ENCODE results near the gene CDH13.

Gene CDH13

GRCh38 chr16:82892324-82892723, 265.6 kb downstream of the CDH13 start:
- TF ChIP-seq FOXP2 (optimal IDR thresholded peaks at IDR 0.05; ENCODE audit: borderline replicate concordance, extremely low read depth, extremely low read length, insufficient read depth): no peak
- TF ChIP-seq SIN3A (IDR thresholded peaks at IDR 0.05; ENCODE audit: borderline replicate concordance, insufficient read depth, low read length): no peak
- TF ChIP-seq TAF1 (IDR thresholded peaks at IDR 0.05; ENCODE audit: borderline replicate concordance, insufficient read depth, low read length): no peak

DNA sequence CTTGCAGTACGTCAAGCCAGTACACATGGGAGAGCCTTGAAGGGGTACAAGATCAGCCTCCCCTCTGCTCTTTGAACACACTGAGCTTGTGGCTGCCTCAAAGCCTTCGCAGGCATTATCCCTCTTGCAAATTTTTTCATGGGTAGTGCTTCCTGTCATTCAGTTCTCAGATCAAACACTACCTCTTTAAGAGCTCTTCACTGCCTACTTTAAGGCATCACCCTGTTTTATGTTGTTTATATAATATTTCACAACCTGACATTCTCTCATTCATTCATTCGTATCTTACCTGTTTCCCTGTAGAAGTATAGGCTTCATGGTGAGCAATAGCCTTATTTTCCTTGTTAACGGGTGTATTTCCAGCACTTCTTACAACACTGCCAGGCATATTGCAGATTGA, 269.1 kb downstream of the CDH13 start:
- TF ChIP-seq FOXP2 (optimal IDR thresholded peaks at IDR 0.05; ENCODE audit: borderline replicate concordance, extremely low read depth, extremely low read length, insufficient read depth) (no peak), TAF1 (IDR thresholded peaks at IDR 0.05; ENCODE audit: borderline replicate concordance, insufficient read depth, low read length) (no peak), REST (IDR thresholded peaks at IDR 0.05; ENCODE audit: insufficient read depth in 1 of 2, low read depth in 2 of 2, low read length in 2 of 2) (no peak), POLR2AphosphoS5 (IDR thresholded peaks at IDR 0.05; ENCODE audit: low read depth, low read length) (no peak), SIN3A (IDR thresholded peaks at IDR 0.05; ENCODE audit: borderline replicate concordance, insufficient read depth, low read length) (no peak)

GRCh38 chr16:82899006-82899405, 272.2 kb downstream of the CDH13 start:
- TF ChIP-seq TAF1 (IDR thresholded peaks at IDR 0.05; ENCODE audit: borderline replicate concordance, insufficient read depth, low read length) (no peak), SIN3A (IDR thresholded peaks at IDR 0.05; ENCODE audit: borderline replicate concordance, insufficient read depth, low read length) (no peak)

DNA sequence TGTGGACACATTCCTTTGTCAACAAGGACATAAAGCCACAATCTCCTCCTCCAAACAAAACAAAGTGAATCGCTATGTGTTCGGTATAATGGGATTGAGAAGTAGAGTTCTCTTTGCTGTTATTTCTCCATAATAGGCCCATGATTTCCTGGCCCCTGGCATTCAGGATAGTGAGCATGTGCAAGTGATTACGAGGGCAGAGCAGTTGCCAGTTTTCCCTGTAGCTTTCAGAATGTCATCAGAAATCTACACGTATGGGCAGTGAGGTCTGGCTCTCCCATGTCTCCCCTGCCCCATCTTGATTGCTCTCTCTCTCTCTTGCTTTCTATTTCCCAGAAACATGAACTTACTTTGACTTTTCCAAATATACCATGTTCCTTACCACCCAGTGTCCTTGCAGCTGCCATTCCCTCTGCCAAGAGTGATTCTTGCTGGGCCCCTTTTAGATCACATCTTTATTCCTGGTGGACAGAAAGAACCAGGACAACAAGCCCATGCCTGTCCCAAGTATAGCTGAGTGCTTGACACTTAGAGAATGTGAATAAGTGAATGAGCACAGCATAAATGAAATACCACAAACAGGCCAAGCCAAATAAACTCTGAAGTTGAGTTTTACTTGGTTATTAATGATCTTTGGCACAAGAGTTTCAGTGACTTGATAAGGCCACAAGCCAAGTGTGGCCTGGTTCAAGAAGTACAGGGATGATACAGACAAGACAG, 273.1 kb downstream of the CDH13 start:
- TF ChIP-seq FOXP2 (optimal IDR thresholded peaks at IDR 0.05; ENCODE audit: borderline replicate concordance, extremely low read depth, extremely low read length, insufficient read depth) (no peak), POLR2AphosphoS5 (IDR thresholded peaks at IDR 0.05; ENCODE audit: low read depth, low read length) (no peak), TAF1 (IDR thresholded peaks at IDR 0.05; ENCODE audit: borderline replicate concordance, insufficient read depth, low read length) (no peak), SIN3A (IDR thresholded peaks at IDR 0.05; ENCODE audit: borderline replicate concordance, insufficient read depth, low read length) (no peak), REST (IDR thresholded peaks at IDR 0.05; ENCODE audit: insufficient read depth in 1 of 2, low read depth in 2 of 2, low read length in 2 of 2) (no peak)

DNA sequence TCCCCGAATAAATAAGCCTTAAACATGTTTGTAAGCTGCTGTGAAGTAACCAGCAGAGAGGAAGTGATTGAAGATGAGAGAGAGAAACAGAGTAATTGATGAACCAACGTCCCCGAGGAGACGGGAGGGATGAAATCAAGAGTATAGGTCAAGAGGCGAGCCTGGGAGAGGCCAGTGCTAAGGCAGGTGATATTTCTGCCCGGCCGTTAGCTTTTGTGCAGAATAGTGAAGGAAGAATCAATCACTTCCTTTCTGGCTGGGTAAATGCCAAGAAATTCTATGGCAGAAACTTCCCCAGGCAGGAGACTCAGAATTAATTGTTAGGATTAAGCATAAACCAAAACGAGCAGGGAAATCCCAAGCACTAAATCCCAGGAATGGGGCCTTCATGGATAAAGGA, 273.8 kb downstream of the CDH13 start:
- TF ChIP-seq SIN3A (IDR thresholded peaks at IDR 0.05; ENCODE audit: borderline replicate concordance, insufficient read depth, low read length): no peak
- no peak for TF ChIP-seq FOXP2 (optimal IDR thresholded peaks at IDR 0.05; ENCODE audit: borderline replicate concordance, extremely low read depth, extremely low read length, insufficient read depth)
- no peak for TF ChIP-seq REST (IDR thresholded peaks at IDR 0.05; ENCODE audit: insufficient read depth in 1 of 2, low read depth in 2 of 2, low read length in 2 of 2)
- no peak for TF ChIP-seq POLR2AphosphoS5 (IDR thresholded peaks at IDR 0.05; ENCODE audit: low read depth, low read length)
- TF ChIP-seq TAF1 (IDR thresholded peaks at IDR 0.05; ENCODE audit: borderline replicate concordance, insufficient read depth, low read length): no peak

- TF ChIP-seq REST (IDR thresholded peaks at IDR 0.05; ENCODE audit: insufficient read depth in 1 of 2, low read depth in 2 of 2, low read length in 2 of 2): no peak
- TF ChIP-seq SIN3A (IDR thresholded peaks at IDR 0.05; ENCODE audit: borderline replicate concordance, insufficient read depth, low read length): no peak
- no peak for TF ChIP-seq FOXP2 (optimal IDR thresholded peaks at IDR 0.05; ENCODE audit: borderline replicate concordance, extremely low read depth, extremely low read length, insufficient read depth)
- TF ChIP-seq TAF1 (IDR thresholded peaks at IDR 0.05; ENCODE audit: borderline replicate concordance, insufficient read depth, low read length): no peak
- no peak for TF ChIP-seq POLR2AphosphoS5 (IDR thresholded peaks at IDR 0.05; ENCODE audit: low read depth, low read length)
Measured at GRCh38 chr16:82911925-82912324, 285.2 kb downstream of the CDH13 start.
